ENCODE results near the gene COX5A.

COX5A gene

GRCh38 chr15:74960995-74961588, 23.2 kb upstream of the COX5A start:
- TF ChIP-seq JUND (IDR thresholded peaks at IDR 0.05; ENCODE audit: low read depth) = no peak
- in situ Hi-C loops (cut with HindIII; ENCODE audit: low pct_unique_long_range_greater_than_20kb, low sequenced_read_pairs) = no loop called here

DNA sequence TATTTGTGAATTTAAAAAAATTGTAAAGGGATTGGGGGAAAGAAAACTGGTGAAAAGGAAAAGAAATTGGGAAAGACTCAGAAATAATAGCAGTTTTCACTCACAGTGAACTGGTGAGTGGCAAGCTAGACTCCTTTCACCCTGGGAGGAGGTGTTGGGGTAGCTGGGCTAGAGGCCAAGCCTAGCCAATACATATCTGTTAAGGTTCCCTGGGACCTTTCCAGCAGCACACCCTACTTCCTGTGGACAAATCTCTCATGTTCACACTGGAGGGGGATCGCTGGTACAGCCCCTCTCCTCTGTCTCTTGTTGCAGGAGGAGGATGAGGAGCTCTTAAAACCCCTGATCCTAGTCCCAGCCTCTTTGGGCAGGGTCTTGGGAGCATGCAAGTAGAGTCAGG, 22.4 kb upstream of the COX5A start:
- DNase-seq (ENCODE audit: low read depth in 1 of 2, low spot score in 1 of 2) = no peak
- in situ Hi-C loops (cut with HindIII; ENCODE audit: low pct_unique_long_range_greater_than_20kb, low sequenced_read_pairs) = no loop called here
- TF ChIP-seq JUND (IDR thresholded peaks at IDR 0.05; ENCODE audit: low read depth) = no peak

More at GRCh38 chr15:74960995-74961588, 23.2 kb upstream of the COX5A start:
- DNase-seq (ENCODE audit: low read depth in 1 of 2, low spot score in 1 of 2) = peak in 1 of 2 experiments; percentile 30

DNA sequence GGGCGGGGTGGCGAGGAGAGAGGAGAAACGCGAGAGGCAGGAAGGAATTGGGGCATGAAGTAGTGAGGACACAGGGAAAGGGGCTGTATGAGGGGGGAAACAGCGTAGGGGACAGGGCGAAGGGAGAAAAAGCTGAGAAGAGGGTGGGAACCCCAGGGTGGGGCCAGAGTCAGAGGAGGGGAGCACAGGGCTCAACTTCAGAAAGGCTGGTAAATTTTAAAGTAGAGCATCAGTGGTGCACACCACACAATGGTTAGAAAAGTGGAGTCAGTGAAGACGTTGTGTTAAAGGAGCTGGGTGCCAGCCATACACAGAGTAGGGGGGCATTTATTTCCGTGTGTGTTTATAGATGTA, 21.7 kb upstream of the COX5A start:
- DNase-seq (ENCODE audit: low read depth in 1 of 2, low spot score in 1 of 2) = no peak
- TF ChIP-seq JUND (IDR thresholded peaks at IDR 0.05; ENCODE audit: low read depth) = no peak
- in situ Hi-C loops (cut with HindIII; ENCODE audit: low pct_unique_long_range_greater_than_20kb, low sequenced_read_pairs) = no loop called here

GRCh38 chr15:74958908-74959585, 21.2 kb upstream of the COX5A start:
- no peak for DNase-seq (ENCODE audit: low read depth in 1 of 2, low spot score in 1 of 2)
- TF ChIP-seq JUND (IDR thresholded peaks at IDR 0.05; ENCODE audit: low read depth) = no peak
- in situ Hi-C loops (cut with HindIII; ENCODE audit: low pct_unique_long_range_greater_than_20kb, low sequenced_read_pairs) = no loop called here

- in situ Hi-C loops (cut with HindIII; ENCODE audit: low pct_unique_long_range_greater_than_20kb, low sequenced_read_pairs) = no loop called here
- peak in 1 of 2 experiments; percentile 42 for DNase-seq (ENCODE audit: low read depth in 1 of 2, low spot score in 1 of 2)
- no peak for TF ChIP-seq JUND (IDR thresholded peaks at IDR 0.05; ENCODE audit: low read depth)
Observed at GRCh38 chr15:74958320-74958907, 20.5 kb upstream of the COX5A start.

GRCh38 chr15:74957476-74958035, 19.7 kb upstream of the COX5A start:
- DNase-seq (ENCODE audit: low read depth in 1 of 2, low spot score in 1 of 2) = no peak
- in situ Hi-C loops (cut with HindIII; ENCODE audit: low pct_unique_long_range_greater_than_20kb, low sequenced_read_pairs) = no loop called here

DNA sequence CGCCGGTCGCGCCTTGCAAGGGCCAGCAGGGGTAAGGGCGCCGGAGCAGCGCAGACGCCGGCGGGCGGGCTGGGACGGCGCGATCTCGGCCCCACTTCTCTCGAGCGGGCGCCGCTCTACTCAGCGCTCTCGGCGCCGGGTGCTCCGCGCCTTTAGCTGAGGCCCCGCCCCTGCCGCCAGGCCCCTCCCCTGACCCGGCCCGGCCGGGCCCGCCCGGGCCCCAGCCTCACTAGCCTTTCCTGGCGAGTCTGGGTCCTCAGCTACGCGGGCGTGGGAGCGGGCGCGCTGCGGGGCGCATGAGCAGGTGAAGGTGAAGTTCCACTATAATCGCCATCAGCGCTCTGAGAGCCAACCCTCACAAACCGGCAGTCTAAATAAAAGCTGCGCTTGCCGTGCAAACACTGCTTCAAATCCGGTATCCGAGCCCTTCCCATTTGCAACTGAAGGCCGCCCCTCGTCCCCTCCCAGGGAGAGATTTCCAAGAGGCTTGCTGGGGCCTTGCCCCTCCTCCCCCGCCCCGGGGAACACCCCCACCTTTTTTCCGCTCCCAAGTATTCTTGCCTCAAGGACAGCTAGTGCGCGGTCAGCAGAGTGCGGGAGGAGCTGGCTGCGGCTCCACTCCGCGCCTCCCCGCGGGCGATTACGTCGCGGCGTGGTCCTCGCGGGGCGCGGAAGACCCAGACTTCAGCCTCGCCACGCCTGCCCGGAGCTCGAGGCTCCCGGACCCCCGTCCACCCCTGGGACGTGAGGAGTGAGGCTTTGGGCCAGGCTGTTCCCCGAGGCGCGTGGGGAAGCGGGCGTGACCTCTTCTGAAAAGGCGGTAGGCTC, 19.0 kb upstream of the COX5A start, which contains the start of gene RPP25:
Gene RPP25, minus strand, starts transcription at position 125 of the 828 bp plus-strand sequence. CDS start 189 bp downstream, outside the sequence.
- in situ Hi-C loops (cut with HindIII; ENCODE audit: low pct_unique_long_range_greater_than_20kb, low sequenced_read_pairs) = no loop called here
- DNase-seq (ENCODE audit: low read depth in 1 of 2, low spot score in 1 of 2) = peak; percentile 75 to 83
- no peak for TF ChIP-seq JUND (IDR thresholded peaks at IDR 0.05; ENCODE audit: low read depth)

More at GRCh38 chr15:74957476-74958035, 19.7 kb upstream of the COX5A start:
- no peak for TF ChIP-seq JUND (IDR thresholded peaks at IDR 0.05; ENCODE audit: low read depth)

DNA sequence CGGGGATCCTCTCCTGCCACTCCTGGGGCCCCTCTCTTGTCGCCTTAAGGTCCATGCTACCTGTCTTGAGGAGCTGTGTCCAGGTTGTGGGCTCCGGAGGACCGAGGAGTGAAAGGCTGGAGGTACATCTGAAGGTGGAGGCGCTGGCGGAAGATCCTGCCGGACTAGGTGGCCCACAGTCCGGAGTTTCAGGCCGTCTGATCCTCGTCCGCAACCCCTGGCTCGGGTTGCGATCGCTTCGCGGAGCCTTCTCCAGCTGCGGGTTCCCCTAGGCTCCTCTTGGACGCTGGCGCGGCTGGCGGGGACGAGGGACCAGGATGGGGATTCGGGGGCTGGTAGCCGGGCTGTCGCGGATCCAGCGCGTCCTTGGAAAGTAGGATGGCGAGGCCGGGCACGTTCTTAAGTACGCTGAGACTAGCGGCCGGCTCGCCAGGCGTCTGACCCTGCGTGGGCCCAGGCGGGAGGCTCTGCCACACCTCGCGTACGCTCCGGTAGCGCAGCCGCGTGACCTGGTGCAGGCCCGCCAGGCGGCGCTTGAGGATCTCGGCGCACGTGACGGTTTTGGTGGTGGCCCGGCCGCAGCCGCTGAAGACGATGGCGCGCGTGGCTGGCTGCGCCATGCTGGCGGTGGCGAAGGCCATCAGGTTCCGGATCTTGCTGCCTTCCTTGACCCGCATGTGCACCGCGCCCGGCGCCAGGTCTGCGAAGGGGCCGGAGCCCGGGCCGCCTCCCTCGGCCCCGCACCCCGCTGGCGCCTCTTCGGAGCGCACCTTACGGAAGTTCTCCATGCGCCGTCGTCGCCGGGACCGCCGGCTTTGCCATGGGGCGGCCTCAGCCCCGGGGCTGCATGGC, 18.1 kb upstream of the COX5A start:
- peak in 1 of 2 experiments; percentile 36 for DNase-seq (ENCODE audit: low read depth in 1 of 2, low spot score in 1 of 2)
- in situ Hi-C loops (cut with HindIII; ENCODE audit: low pct_unique_long_range_greater_than_20kb, low sequenced_read_pairs) = no loop called here
- TF ChIP-seq JUND (IDR thresholded peaks at IDR 0.05; ENCODE audit: low read depth) = no peak

DNA sequence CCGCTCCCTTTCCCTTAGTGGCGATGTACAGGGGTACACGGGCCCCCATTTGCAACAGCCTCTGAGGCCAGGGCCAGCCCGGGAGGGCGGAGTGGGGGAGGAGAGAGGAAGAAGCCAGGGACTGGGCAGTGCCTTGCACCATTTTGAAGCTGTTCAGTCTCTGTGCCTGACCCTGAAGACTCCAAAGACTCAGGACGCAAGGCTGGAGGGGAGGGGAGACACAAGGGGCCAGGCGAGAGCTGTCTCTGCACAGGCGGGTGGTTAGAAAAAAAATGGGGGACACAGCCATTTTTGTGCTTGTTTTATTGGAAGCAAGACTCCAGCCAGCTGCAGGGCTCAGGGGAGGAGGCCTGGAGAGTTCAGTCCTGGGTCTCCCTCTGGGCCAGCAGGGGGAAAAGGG, 17.1 kb upstream of the COX5A start:
- in situ Hi-C loops (cut with HindIII; ENCODE audit: low pct_unique_long_range_greater_than_20kb, low sequenced_read_pairs) = no loop called here
- no peak for TF ChIP-seq JUND (IDR thresholded peaks at IDR 0.05; ENCODE audit: low read depth)

GRCh38 chr15:74954515-74954914, 16.6 kb upstream of the COX5A start:
- no peak for DNase-seq (ENCODE audit: low read depth in 1 of 2, low spot score in 1 of 2)
- in situ Hi-C loops (cut with HindIII; ENCODE audit: low pct_unique_long_range_greater_than_20kb, low sequenced_read_pairs) = no loop called here
- no peak for TF ChIP-seq JUND (IDR thresholded peaks at IDR 0.05; ENCODE audit: low read depth)

More for the DNA sequence above, 17.1 kb upstream of the COX5A start:
- DNase-seq (ENCODE audit: low read depth in 1 of 2, low spot score in 1 of 2) = no peak

DNA sequence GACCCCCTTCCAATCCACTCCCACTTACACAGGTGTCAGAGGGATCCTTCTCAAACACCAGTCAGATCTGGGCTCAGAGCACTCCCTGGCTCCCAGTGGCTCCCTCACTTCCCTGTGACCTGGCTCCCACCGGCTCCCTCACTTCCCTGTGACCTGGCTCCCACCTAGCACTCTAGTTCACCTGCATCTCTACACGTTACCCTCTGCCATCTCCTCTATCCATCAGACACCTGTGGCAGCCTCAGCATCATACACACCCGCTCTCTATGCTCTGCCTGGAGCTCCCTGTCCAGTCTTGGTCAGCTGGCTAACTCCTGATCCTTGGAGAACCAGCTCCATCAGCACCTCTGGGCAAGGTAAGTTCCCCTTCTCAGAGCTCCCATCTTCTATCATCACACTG, 13.1 kb upstream of the COX5A start:
- in situ Hi-C loops (cut with HindIII; ENCODE audit: low pct_unique_long_range_greater_than_20kb, low sequenced_read_pairs) = no loop called here
- no peak for TF ChIP-seq JUND (IDR thresholded peaks at IDR 0.05; ENCODE audit: low read depth)
- DNase-seq (ENCODE audit: low read depth in 1 of 2, low spot score in 1 of 2) = no peak

Measured in T47D (cell line).